ENCODE data around the gene NHERF2.

DNA sequence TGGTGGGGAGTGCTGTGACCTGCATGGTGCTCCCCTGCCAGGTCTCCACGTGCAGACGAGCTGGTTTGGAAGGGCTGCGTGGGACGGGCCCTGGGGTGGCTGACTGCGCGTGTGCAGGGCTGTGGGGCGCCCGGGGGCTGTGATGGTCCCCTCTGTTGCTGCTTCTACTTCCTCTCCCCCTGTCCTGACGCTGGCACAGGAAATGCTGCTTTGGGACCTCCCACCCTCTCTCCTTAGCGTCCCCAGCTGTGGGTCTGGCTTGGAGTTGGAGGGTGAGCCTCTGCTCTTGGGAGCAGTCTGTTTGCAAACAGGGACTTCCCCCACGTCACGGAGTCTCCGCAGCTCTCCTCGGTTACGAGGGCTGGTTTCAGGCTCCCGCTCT lies 56.3 kb downstream of the NHERF2 start:
- TF ChIP-seq, protein P1, sequence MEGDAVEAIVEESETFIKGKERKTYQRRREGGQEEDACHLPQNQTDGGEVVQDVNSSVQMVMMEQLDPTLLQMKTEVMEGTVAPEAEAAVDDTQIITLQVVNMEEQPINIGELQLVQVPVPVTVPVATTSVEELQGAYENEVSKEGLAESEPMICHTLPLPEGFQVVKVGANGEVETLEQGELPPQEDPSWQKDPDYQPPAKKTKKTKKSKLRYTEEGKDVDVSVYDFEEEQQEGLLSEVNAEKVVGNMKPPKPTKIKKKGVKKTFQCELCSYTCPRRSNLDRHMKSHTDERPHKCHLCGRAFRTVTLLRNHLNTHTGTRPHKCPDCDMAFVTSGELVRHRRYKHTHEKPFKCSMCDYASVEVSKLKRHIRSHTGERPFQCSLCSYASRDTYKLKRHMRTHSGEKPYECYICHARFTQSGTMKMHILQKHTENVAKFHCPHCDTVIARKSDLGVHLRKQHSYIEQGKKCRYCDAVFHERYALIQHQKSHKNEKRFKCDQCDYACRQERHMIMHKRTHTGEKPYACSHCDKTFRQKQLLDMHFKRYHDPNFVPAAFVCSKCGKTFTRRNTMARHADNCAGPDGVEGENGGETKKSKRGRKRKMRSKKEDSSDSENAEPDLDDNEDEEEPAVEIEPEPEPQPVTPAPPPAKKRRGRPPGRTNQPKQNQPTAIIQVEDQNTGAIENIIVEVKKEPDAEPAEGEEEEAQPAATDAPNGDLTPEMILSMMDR (IDR thresholded peaks at IDR 0.05), result no peak
- TF ChIP-seq POLR2A (IDR thresholded peaks at IDR 0.05), result no peak
